Measurements from ENCODE around the gene ZFP2.
"Not testable (repeated sequence)": the region's sequence is repeated elsewhere in the genome, so short reads cannot be mapped to it uniquely, and the experiment has no call there.

The ZFP2 gene

DNA sequence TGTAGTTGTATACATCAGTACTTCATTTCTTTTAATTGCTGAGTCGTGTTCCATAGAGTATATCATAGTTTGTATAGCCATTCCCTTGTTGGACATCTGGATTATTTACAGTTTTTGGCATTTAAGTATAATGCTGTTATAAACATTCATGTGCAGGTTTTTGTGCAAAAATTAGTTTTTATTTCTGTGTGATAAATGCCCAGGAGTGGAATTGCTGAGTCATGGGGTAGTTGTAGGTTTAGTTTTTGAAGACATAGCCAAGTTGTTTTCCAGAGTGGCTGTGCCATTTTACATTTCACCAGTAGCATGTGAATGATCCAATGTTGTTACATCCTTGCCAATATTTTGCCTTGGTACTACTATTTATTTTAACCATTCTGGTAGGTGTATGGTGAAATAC is 23.4 kb upstream of the ZFP2 start:
- H3K27me3 ChIP-seq (ENCODE audit: low read length): no peaks in the 10 kb centered on the region
- H3F3A ChIP-seq (ENCODE audit: insufficient read depth): no peaks in the 10 kb centered on the region
- H3K9me2 ChIP-seq (replicated peaks; ENCODE audit: insufficient read depth, low read length): no peaks in the 10 kb centered on the region
- no peaks in the 10 kb centered on the region for H3K79me2 ChIP-seq (ENCODE audit: insufficient read depth, low read length)
- H4K20me1 ChIP-seq (ENCODE audit: low read depth, low read length): no peaks in the 10 kb centered on the region
- H2AFZ ChIP-seq (ENCODE audit: low read depth, low read length, severe bottlenecking): no peak overlapping the region
- H3K9ac ChIP-seq (ENCODE audit: low read length): no peak overlapping the region
- no peaks in the 10 kb centered on the region for H3K36me3 ChIP-seq (ENCODE audit: low read length)
- no peak overlapping the region for H3K4me2 ChIP-seq (ENCODE audit: low read depth, low read length, poor library complexity, severe bottlenecking)
- no peak overlapping the region for H3K4me3 ChIP-seq (ENCODE audit: insufficient read depth, low read length, poor library complexity, severe bottlenecking)
- H3K27ac ChIP-seq (ENCODE audit: low read depth, low read length): no peak overlapping the region
- H3K9me3 ChIP-seq (ENCODE audit: insufficient read depth, low read length): no peaks in the 10 kb centered on the region
- TF ChIP-seq EZH2phosphoT487 (conservative IDR thresholded peaks at IDR 0.05; ENCODE audit: low read length): no peak
- TF ChIP-seq, protein P1, sequence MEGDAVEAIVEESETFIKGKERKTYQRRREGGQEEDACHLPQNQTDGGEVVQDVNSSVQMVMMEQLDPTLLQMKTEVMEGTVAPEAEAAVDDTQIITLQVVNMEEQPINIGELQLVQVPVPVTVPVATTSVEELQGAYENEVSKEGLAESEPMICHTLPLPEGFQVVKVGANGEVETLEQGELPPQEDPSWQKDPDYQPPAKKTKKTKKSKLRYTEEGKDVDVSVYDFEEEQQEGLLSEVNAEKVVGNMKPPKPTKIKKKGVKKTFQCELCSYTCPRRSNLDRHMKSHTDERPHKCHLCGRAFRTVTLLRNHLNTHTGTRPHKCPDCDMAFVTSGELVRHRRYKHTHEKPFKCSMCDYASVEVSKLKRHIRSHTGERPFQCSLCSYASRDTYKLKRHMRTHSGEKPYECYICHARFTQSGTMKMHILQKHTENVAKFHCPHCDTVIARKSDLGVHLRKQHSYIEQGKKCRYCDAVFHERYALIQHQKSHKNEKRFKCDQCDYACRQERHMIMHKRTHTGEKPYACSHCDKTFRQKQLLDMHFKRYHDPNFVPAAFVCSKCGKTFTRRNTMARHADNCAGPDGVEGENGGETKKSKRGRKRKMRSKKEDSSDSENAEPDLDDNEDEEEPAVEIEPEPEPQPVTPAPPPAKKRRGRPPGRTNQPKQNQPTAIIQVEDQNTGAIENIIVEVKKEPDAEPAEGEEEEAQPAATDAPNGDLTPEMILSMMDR (IDR thresholded peaks at IDR 0.05; ENCODE audit: insufficient read depth, low read length, poor library complexity, severe bottlenecking): no peak

DNA sequence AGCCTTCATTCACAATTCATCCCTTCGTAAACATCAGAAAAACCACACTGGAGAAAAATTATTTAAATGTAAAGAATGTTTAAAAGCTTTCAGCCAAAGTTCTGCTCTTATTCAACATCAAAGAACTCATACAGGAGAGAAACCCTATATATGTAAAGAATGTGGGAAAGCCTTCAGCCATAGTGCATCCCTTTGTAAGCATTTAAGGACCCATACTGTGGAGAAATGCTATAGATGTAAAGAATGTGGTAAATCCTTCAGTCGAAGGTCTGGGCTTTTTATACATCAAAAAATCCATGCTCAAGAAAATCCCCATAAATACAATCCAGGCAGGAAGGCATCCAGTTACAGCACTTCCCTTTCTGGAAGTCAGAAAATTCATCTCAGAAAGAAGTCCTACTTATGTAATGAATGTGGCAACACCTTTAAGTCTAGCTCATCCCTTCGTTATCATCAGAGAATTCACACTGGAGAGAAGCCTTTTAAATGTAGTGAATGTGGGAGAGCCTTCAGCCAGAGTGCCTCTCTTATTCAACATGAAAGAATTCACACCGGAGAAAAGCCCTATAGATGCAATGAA is 12.5 kb upstream of the ZFP2 start:
- Histone ChIP-seq H3K9me3 (ENCODE audit: insufficient read depth, low read length) (peaks cover 23% of the 10 kb centered on the region; the same call in 1 of the 2 replicates), H3K36me3 (ENCODE audit: low read length) (peaks cover 34% of the 10 kb centered on the region)
- not testable (repeated sequence) for H3K27ac ChIP-seq (ENCODE audit: low read depth, low read length); H3K9me2 ChIP-seq (replicated peaks; ENCODE audit: insufficient read depth, low read length); H3K79me2 ChIP-seq (ENCODE audit: insufficient read depth, low read length); H3K9ac ChIP-seq (ENCODE audit: low read length); H3K27me3 ChIP-seq (ENCODE audit: low read length); H3F3A ChIP-seq (ENCODE audit: insufficient read depth); H4K20me1 ChIP-seq (ENCODE audit: low read depth, low read length); H2AFZ ChIP-seq (ENCODE audit: low read depth, low read length, severe bottlenecking); H3K4me3 ChIP-seq (ENCODE audit: insufficient read depth, low read length, poor library complexity, severe bottlenecking); H3K4me2 ChIP-seq (ENCODE audit: low read depth, low read length, poor library complexity, severe bottlenecking)

DNA sequence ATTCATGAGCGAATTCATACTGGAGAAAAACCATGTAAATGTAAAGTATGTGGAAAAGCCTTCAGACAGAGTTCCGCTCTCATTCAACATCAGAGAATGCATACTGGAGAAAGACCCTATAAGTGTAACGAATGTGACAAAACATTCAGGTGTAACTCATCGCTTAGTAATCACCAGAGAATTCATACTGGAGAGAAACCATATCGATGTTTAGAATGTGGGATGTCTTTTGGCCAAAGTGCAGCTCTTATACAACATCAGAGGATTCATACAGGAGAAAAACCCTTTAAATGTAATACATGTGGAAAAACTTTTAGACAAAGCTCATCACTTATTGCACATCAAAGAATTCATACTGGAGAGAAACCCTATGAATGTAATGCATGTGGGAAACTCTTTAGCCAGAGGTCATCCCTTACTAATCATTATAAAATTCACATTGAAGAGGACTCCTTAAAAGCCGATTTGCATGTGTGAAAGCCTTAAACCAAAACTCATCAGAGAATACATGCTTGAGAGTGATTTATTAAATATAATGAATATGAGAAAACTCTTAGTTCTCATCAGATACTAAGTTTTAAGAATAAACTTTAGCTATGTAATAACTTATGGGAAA is 11.8 kb upstream of the ZFP2 start:
- no peak overlapping the region for H3K4me2 ChIP-seq (ENCODE audit: low read depth, low read length, poor library complexity, severe bottlenecking)
- peaks cover 23% of the 10 kb centered on the region; the same call in 1 of the 2 replicates for H3K9me3 ChIP-seq (ENCODE audit: insufficient read depth, low read length)
- H3K9ac ChIP-seq (ENCODE audit: low read length): no peak overlapping the region
- no peak for TF ChIP-seq EZH2phosphoT487 (conservative IDR thresholded peaks at IDR 0.05; ENCODE audit: low read length)
- TF ChIP-seq, protein P1 (IDR thresholded peaks at IDR 0.05; ENCODE audit: insufficient read depth, low read length, poor library complexity, severe bottlenecking): no peak
- no peaks in the 10 kb centered on the region for H3K9me2 ChIP-seq (replicated peaks; ENCODE audit: insufficient read depth, low read length)
- no peaks in the 10 kb centered on the region for H3F3A ChIP-seq (ENCODE audit: insufficient read depth)
- peaks cover 34% of the 10 kb centered on the region for H3K36me3 ChIP-seq (ENCODE audit: low read length)
- no peaks in the 10 kb centered on the region for H3K79me2 ChIP-seq (ENCODE audit: insufficient read depth, low read length)
- no peaks in the 10 kb centered on the region for H3K27me3 ChIP-seq (ENCODE audit: low read length)
- H4K20me1 ChIP-seq (ENCODE audit: low read depth, low read length): no peaks in the 10 kb centered on the region
- H2AFZ ChIP-seq (ENCODE audit: low read depth, low read length, severe bottlenecking): no peak overlapping the region
- H3K4me3 ChIP-seq (ENCODE audit: insufficient read depth, low read length, poor library complexity, severe bottlenecking): no peak overlapping the region
- H3K27ac ChIP-seq (ENCODE audit: low read depth, low read length): no peak overlapping the region

DNA sequence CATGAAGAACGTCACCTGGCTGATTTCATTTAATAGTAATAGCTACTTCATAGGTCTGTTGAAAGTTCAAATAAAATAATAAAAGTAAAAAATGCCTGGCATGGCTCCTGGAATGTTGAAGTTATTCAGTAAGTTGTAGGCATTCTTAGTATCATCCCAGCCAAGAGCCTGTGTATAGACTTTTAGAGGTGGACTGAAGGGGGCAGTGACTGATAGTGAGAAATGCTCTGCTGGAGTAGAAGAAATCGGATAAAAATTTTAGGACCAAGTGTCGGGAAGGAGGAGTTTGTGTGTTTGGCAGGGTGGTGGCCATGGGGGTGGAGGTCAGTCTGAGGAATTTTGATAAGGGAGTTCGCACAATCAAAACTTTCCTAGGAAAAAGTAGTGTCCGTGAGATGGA is 3.6 kb downstream of the ZFP2 start:
- no peaks in the 10 kb centered on the region for H3K79me2 ChIP-seq (ENCODE audit: insufficient read depth, low read length)
- H3K4me2 ChIP-seq (ENCODE audit: low read depth, low read length, poor library complexity, severe bottlenecking): no peak overlapping the region
- no peaks in the 10 kb centered on the region for H3K27me3 ChIP-seq (ENCODE audit: low read length)
- no peak overlapping the region for H3K9ac ChIP-seq (ENCODE audit: low read length)
- H3F3A ChIP-seq (ENCODE audit: insufficient read depth): no peaks in the 10 kb centered on the region
- H2AFZ ChIP-seq (ENCODE audit: low read depth, low read length, severe bottlenecking): no peak overlapping the region
- TF ChIP-seq EZH2phosphoT487 (conservative IDR thresholded peaks at IDR 0.05; ENCODE audit: low read length): no peak
- TF ChIP-seq, protein P1 (IDR thresholded peaks at IDR 0.05; ENCODE audit: insufficient read depth, low read length, poor library complexity, severe bottlenecking): no peak
- no peaks in the 10 kb centered on the region for H4K20me1 ChIP-seq (ENCODE audit: low read depth, low read length)
- H3K9me2 ChIP-seq (replicated peaks; ENCODE audit: insufficient read depth, low read length): no peaks in the 10 kb centered on the region
- H3K27ac ChIP-seq (ENCODE audit: low read depth, low read length): no peak overlapping the region
- no peaks in the 10 kb centered on the region for H3K36me3 ChIP-seq (ENCODE audit: low read length)
- H3K4me3 ChIP-seq (ENCODE audit: insufficient read depth, low read length, poor library complexity, severe bottlenecking): no peak overlapping the region
- no peaks in the 10 kb centered on the region for H3K9me3 ChIP-seq (ENCODE audit: insufficient read depth, low read length)
